HEK293 (cell line): ENCODE measurements around the gene G2E3.

Experiments
- CTCF ChIA-PET: fragments of 350-600 bp; formaldehyde crosslinking; extraction: SDS; loops from one replicate; lab custom pipeline; 2021; ENCODE audit warnings: antibody characterized with exemption; lab: Yijun Ruan, JAX
- POLR2A ChIA-PET: fragments of 300-600 bp; formaldehyde crosslinking; extraction: SDS; loops from one replicate; lab custom pipeline; 2020; ENCODE audit warnings: antibody characterized with exemption, inconsistent platforms; lab: Yijun Ruan, JAX
- H3K27ac ChIP-seq: fragments of 200-500 bp; sonication (Bioruptor generic); 2 replicates; pipeline ENCODE4 v1.5.1; 2014; ENCODE audit warnings: low read depth, low read length, control low read depth, inconsistent platforms; ENCODE audit errors: extremely low read depth
- H3K36me3 ChIP-seq, 2 experiments: fragments of 200-500 bp in 1 of 2; sonication (Bioruptor generic) in 1 of 2; 1 replicate in 1 of 2; 2 replicates in 1 of 2; pipeline ENCODE4 v1.5.1; 2014 to 2017; ENCODE audit warnings: inconsistent platforms in 2 of 2, low read length in 2 of 2; ENCODE audit not compliant: control insufficient read depth in 2 of 2, insufficient read depth in 1 of 2
- H3K4me1 ChIP-seq: fragments of 200-500 bp; sonication (Bioruptor generic); 2 replicates; pipeline ENCODE4 v1.5.1; 2014; ENCODE audit warnings: mild to moderate bottlenecking, low read length, inconsistent platforms; ENCODE audit not compliant: control insufficient read depth, insufficient read depth
- H3K4me3 ChIP-seq: 2 replicates; pipeline ENCODE4 v1.5.1; 2011; ENCODE audit warnings: low read depth, mild to moderate bottlenecking, control low read depth, low read length, moderate library complexity
- H3K9me3 ChIP-seq: fragments of 200-500 bp; sonication (Bioruptor generic); 2 replicates; pipeline ENCODE4 v1.5.1; 2014; ENCODE audit warnings: low read depth, low read length, inconsistent platforms; ENCODE audit not compliant: control insufficient read depth, insufficient read depth
- CTCF ChIP-seq: fragments of 450-650 bp; formaldehyde crosslinking; IDR thresholded peaks from 2 replicates; pipeline ENCODE4 v1.5.1; 2016; ENCODE audit warnings: missing biosample characterization, missing genetic modification characterization
- GLIS2 ChIP-seq: fragments of 450-650 bp; formaldehyde crosslinking; IDR thresholded peaks from 2 replicates; pipeline ENCODE4 v1.5.1; 2016; ENCODE audit warnings: missing biosample characterization, missing genetic modification characterization
- MEIS1 ChIP-seq: sonication (generic); formaldehyde crosslinking; IDR thresholded peaks from 2 replicates; pipeline ENCODE4 v1.8.1; 2022; ENCODE audit warnings: missing genetic modification reagents, mild to moderate bottlenecking, borderline replicate concordance
- PATZ1 ChIP-seq: fragments of 450-650 bp; formaldehyde crosslinking; IDR thresholded peaks from 2 replicates; pipeline ENCODE4 v1.5.1; 2016; ENCODE audit warnings: missing biosample characterization, missing genetic modification characterization
- PRDM2 ChIP-seq: fragments of 450-650 bp; formaldehyde crosslinking; IDR thresholded peaks from 2 replicates; pipeline ENCODE4 v1.5.1; 2016; ENCODE audit warnings: missing biosample characterization, missing genetic modification characterization, borderline replicate concordance
- PRDM4 ChIP-seq: fragments of 450-650 bp; formaldehyde crosslinking; IDR thresholded peaks from 2 replicates; pipeline ENCODE4 v1.5.1; 2017; ENCODE audit warnings: missing biosample characterization, missing genetic modification characterization
- SETDB1 ChIP-seq: IDR thresholded peaks from one replicate; pipeline ENCODE4 v1.6.1; 2017; ENCODE audit warnings: mild to moderate bottlenecking, low read length, moderate library complexity, mixed read lengths; ENCODE audit not compliant: insufficient read length
- ZNF112 ChIP-seq: fragments of 450-650 bp; formaldehyde crosslinking; IDR thresholded peaks from 2 replicates; pipeline ENCODE4 v1.5.0; 2017; ENCODE audit warnings: missing biosample characterization, missing genetic modification characterization
- ZNF211 ChIP-seq: fragments of 450-650 bp; formaldehyde crosslinking; IDR thresholded peaks from 2 replicates; pipeline ENCODE4 v1.5.1; 2016; ENCODE audit warnings: low read depth, missing biosample characterization, missing genetic modification characterization
- ZNF24 ChIP-seq: fragments of 450-650 bp; formaldehyde crosslinking; IDR thresholded peaks from 2 replicates; pipeline ENCODE4 v1.5.1; 2016; ENCODE audit warnings: missing biosample characterization, missing genetic modification characterization
- ZNF394 ChIP-seq: fragments of 450-650 bp; formaldehyde crosslinking; IDR thresholded peaks from 2 replicates; pipeline ENCODE4 v1.5.1; 2016; ENCODE audit warnings: missing biosample characterization, missing genetic modification characterization, mild to moderate bottlenecking, moderate library complexity, borderline replicate concordance
- ZNF433 ChIP-seq: fragments of 450-650 bp; formaldehyde crosslinking; IDR thresholded peaks from 2 replicates; pipeline ENCODE4 v1.5.1; 2016; ENCODE audit warnings: missing biosample characterization, missing genetic modification characterization, low read depth
- ZNF518A ChIP-seq: fragments of 450-650 bp; formaldehyde crosslinking; conservative IDR thresholded peaks from 2 replicates; pipeline ENCODE4 v1.5.1; 2016; ENCODE audit warnings: low read depth, missing biosample characterization, missing genetic modification characterization
- ZNF529 ChIP-seq: fragments of 450-650 bp; formaldehyde crosslinking; IDR thresholded peaks from 2 replicates; pipeline ENCODE4 v1.5.1; 2017; ENCODE audit warnings: missing genetic modification characterization, missing biosample characterization; ENCODE audit not compliant: insufficient replicate concordance
- ZSCAN16 ChIP-seq: fragments of 450-650 bp; formaldehyde crosslinking; IDR thresholded peaks from 2 replicates; pipeline ENCODE4 v1.5.1; 2016; ENCODE audit warnings: missing biosample characterization, missing genetic modification characterization

G2E3 gene

GRCh38 chr14:30648471-30648870 lies 89.5 kb downstream of the G2E3 start:
- POLR2A ChIA-PET = no interaction called here
- TF ChIP-seq ZNF433 (tag by site-specific recombination) = no peak
- TF ChIP-seq ZSCAN16 (tag by site-specific recombination) = no peak
- no peak for TF ChIP-seq ZNF112
- TF ChIP-seq SETDB1 = no peak
- no peak for TF ChIP-seq GLIS2 (tag by site-specific recombination)
- TF ChIP-seq MEIS1 (CRISPR knock-in tag) = no peak
- TF ChIP-seq ZNF529 (tag by site-specific recombination) = no peak
- TF ChIP-seq PRDM2 (tag by site-specific recombination) = no peak
- TF ChIP-seq CTCF (tag by site-specific recombination) = no peak
- TF ChIP-seq PRDM4 = no peak
- Histone ChIP-seq H3K4me1 (no peaks in the 10 kb centered on the region), H3K4me3 (no peak overlapping the region), H3K9me3 (no peaks in the 10 kb centered on the region; the same call in 1 of the 2 replicates), H3K27ac (no peak overlapping the region), H3K36me3 (peaks cover 50 to 57% of the 10 kb centered on the region in 2 experiments)
- CTCF ChIA-PET = interaction anchor here (0.7 kb wide), 1 partner anchor 9 kb away, joined by 3 read pairs; no protein-coding TSS in a partner anchor

- CTCF ChIA-PET = no interaction called here
- peaks cover 46 to 66% of the 10 kb centered on the region in 2 experiments for H3K36me3 ChIP-seq
These were observed 93.0 kb downstream of the G2E3 start for GRCh38 chr14:30651937-30652336.

More at GRCh38 chr14:30651937-30652336, 93.0 kb downstream of the G2E3 start:
- no peaks in the 10 kb centered on the region for H3K4me1 ChIP-seq
- H3K4me3 ChIP-seq = no peak overlapping the region
- no peaks in the 10 kb centered on the region for H3K9me3 ChIP-seq
- TF ChIP-seq ZNF211 (no peak), PATZ1 (no peak), ZNF394 (tag by site-specific recombination) (no peak), ZNF518A (tag by site-specific recombination) (no peak), ZNF24 (tag by site-specific recombination) (no peak)
- POLR2A ChIA-PET = no interaction called here
- H3K27ac ChIP-seq = no peak overlapping the region
